HG03103 (cell line): ENCODE results near the gene SNN.

Experiments used
- ATAC-seq: cut with Tn5 transposase; IDR thresholded peaks from one replicate; pipeline ENCODE4 v1.9.1; 2021; ENCODE audit warnings: low read depth; ENCODE audit not compliant: unreplicated experiment

The SNN gene

DNA sequence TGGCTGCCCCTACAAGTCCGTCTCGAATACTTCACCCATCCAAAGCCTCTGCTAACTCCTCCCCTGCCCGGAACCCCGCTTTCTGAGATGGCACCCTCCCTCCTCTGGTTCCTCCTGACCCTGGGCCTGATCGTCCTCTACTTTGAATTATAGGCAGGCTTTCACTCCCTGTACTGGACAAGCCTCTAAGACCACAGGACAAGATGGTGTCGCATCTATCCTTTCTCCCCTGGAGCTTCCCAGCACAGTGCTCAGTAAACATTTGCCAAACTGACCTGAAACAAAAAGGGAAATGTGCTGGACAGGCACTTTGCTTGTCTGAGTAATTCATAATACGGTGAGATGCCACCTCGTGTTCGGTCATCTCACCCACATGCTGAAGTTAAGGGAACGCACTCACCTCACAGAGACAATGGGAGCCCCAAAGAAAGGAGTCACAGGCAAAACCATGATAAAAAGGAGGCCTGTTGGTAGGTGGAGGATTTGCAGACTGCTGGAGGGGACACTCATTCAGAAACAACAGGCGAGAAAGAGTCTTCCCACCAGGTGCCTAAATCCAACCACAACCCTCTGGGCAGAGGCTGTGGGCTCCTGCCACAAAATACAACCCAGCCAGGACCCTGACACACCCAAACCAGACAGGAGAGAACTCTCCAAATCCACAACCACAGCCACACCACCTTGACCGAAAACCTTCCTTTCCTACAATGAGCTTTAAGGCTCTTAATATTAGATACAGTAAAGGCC is 28.2 kb downstream of the SNN start:
- no peak for ATAC-seq

DNA sequence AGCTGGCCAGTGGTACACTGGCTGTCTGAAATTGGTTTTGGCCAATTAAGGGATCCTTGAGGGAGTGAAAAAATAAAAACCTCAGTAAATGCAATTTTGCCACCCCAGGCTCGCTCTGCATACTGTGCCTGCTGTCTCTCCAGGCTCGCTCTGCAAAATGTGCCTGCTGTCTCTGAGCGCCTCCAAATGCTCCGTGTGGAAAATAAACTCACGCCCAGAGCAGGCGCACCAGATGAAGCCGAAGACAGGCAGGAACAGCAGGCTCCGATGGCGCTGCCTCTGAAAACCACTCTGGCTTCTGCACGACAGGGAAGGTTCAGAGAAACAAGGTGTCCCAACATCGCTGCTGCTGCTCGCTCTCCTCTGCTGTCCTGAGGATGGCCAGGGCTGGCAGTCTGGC is 29.1 kb downstream of the SNN start:
- no peak for ATAC-seq

DNA sequence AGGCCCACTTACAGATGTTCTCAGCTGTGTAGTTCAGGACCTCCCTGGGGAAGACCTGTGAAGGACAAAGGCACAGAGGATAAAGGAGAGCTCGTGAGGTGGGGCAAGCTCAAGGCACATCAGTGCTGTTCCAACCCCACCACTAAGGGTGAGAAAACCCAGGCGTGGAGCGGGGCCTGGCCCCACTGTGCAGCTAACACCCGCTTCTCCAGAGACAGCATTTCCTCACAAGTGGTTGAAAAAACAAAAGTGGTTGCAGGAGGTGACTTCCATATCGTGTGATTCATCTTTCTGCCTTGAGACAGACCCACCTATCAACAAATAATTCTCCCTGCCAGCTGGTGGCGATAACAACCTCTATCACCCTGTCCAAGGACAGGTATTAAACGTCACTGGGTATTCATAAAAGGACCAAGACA is 30.0 kb downstream of the SNN start:
- ATAC-seq = no peak

DNA sequence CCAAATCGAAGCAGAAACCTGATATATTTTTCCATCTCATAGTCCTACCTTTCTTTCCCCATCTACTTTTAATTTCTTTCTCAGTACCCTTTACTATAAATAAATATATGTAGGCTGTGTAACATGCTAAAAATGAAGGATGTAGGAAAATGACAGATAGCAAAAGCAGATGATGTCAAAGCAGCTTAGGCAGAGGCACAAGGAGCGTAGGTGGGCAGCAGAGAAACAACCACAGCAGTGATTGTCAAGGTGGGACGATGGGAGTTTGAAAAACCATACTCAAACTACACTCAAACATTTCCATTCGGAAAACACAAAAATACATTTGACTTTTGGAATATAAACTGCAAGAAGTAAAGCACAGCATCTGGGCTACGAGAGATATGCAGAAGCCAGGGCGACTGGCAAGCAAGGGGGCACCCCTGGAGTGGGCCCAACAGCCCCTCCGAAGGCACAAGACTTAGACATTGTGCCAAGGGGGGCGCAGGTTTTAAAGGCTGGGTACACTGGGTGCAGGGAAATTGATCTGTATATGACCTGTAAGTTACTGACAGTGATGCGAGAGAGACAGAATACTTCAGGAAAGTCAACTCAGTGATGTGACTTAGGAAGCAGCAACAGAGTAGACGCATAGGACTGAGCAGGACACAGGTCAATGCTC is 31.1 kb downstream of the SNN start:
- no peak for ATAC-seq

DNA sequence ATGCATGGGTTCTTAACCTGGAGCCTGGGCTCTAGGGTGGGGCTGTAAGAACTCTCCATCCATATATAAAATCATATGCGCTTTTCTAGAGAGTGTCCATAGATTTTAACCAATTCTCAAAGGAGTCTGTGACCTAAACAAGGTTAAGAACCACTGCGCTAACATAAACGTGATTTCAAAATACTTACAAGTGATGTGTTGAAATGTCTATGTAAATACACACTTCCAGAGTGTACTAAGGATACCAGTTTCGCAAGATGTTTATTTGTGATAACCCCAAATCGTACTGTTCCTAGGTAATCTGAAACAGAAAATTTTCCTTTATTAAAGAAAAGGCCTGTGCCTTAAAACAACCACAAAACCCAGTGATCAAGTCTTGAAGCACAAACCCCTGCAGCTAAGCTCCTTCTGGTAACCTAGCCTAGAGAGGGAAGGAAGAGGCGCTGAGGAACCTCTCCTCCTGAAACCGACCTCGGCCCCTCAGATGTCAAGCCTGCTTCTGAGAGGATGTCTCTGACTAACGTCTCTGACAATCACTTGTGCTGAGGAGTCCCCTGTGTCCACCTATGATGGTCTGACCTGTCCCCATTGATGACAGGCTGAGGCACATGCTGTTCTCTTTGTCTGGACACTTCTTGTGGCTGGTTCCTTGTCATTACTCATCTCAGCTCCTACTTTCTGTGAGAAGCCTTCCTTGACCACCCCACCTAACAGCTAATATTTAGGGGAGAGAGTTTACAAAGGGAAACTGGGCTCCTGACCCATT is 32.2 kb downstream of the SNN start:
- ATAC-seq = no peak

DNA sequence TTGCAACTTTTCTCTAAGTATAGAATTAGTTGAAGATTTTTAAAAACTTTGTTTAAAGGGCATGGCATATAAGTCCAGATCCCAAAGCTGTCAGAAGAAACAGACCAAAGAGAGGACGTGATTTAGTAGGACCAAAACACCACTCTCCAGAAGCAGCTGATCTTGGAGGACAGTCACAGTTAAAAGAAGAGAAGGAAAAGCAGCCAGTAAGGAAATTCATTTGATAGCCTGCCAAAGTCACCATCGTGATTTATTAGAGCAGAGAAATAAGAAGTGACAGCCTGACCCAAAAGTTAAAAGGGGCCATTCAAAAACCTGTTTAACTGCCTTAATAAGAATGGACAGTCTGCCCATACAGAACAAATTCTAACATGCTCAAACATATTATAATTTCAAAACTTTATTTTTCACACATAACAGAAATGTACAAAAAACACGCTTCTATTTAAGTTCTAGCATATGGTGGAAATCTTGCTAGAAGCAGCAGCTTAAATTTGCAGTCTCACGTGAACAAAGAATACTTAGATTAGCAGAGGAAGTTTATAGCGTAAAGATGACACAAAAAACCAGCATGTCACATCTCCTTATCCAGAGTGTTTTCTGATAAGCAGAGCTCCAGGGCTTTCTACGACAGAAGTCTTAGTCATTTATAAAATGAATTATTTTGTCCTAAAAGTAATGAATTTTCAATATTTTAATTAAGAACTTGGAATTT is 37.2 kb downstream of the SNN start:
- no peak for ATAC-seq

DNA sequence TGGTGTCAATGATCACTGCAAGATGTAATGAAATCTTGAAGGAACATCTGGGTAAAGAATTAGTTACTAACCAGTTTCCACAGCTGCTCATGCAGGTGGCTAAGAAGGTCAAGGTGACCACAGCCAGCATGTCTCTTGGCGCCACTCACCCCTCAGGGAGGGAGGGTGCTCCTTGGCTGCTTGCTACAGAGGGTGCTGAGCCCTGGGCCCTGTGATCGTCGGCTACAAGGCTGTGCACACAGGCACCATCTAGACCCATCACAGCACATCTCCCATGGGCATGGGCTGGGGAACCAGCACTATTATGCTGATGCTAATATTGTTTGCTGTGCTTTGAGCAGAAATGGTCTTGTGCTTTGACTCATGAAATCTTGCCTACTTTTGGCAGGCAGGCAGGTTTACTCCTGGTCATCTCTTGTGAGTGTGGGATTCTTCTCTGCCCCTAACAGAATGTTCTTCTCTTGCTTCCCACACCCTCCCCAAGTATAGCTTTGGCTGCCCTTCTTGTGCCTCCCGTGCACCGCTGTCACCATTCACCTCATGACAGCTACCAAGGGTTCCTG is 38.0 kb downstream of the SNN start:
- ATAC-seq = no peak

DNA sequence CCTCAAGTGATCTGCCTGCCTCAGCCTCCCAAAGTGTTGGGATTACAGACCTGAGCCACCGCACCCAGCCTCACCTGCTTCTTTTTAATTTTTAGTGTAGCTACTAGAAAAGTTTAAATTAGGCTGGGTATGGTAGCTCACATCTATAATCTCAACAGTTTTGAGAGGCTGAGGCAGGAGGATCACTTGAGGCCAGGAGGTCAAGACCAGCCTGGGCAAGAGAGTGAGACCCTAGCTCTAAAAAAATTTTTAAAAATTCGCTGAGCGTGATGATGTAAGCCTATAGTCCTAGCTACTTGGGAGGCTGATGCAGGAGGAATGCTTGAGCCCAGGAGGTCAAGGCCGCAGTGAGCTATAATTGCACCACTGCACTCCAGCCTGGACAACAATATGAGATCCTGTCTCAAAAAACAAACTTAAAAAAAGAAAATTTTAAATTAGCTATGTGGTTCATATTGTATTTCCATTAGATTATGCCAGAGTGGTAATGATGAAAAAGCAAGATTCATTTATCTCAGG is 39.5 kb downstream of the SNN start:
- no peak for ATAC-seq

DNA sequence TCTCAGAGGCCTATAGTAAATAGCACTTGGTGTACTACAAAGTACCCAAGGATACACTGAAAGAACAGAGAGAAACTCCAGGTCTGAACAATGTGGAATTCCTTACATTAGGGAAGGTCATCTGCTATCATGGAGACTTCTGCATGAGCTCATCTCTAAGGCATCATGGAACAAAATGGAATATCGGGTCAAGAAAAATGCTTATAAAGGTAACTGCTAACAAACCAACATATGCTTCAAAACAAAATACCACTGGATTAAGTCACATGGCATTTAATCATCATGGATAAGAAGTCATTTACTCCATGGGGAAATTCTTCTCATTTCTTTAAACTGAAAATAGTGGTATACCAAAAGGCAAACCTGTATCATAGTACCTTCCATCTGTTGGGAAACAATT is 40.2 kb downstream of the SNN start:
- no peak for ATAC-seq

DNA sequence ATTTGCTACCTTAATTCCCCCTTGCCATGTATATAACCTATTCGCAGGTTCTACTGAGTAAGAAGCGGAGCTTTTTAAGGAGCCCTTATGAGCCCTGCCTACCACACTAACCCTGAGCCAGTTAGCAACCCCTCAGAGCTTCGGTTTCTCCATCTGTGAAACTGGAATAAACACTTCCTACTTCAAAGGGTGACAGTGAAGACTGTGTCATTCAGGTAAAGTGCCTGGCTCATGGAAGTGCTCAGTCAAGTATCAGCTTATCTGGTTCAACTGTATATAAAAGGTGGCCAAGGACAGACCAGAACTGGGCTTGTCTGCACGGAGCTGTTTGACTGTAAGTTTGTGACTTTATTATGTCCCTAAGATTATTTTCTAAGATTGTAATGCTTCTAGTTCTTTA is 43.4 kb downstream of the SNN start:
- no peak for ATAC-seq

DNA sequence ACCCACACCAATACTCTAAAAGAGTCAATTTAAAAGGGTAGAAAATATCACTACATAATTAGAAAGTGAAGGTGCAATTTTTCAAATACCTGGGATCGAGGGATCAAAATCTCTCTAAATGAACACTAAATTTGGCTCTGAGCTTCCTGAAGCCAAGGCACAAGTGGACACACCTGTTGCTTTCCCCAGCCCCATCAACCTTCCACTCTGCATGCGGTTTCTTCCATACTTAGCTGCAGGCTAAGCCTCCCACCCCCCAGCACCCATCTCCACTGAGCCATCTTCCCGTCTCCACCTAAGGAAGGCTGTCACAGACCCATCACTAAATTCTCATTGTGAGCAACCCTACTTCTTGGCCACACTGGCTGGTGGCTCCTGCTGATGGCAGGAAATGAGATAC is 43.9 kb downstream of the SNN start:
- ATAC-seq = no peak

DNA sequence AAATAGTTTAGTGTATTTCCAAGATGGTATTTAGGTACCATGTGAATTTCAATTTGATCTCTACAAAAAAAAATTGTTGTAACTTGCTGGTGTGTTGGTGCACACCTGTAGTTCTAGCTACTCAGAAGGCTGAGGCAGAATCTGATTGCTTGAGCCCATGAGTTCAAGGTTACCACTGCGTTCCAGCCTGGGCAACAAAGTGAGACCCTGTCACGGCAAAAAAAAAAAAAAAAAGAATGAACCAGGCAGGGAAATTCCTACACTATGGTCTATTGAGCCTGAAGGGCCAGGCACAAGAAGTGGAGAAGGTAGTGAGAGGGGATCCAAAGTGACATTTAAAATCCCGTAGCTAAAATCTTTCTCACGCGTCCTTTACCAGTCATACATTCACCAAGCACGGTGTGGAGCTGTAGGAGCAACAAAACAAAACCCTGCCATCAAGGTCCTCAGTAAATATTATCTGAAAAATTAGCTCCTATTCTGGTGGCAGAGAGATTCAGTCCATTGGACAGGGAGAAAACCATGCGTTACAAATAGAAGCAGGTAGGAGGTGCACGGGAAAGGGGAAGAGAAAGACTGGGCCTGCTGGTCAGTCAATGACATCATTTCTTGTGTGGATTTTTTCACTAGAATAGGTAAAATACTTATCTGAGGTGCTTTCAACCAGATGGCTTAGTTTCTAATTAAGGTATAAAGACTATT is 47.1 kb downstream of the SNN start:
- no peak for ATAC-seq

DNA sequence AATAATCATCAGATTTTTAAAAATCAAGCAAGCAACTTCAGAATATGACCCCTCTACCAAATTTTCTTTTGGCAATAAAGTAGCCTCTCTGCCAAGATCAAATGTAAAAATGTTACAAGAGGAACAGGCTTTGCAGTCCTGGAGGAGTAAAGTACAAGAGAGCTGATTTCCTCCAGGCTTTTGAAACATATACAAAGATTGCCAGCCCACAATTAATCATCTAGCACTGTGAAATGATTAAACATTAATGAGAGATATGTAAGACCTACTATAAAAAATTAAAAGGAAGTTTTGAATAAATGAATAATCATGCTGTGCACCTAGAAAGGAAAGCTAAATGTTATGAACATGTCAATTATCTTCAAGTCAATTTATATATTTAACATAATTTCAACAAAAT is 48.1 kb downstream of the SNN start:
- no peak for ATAC-seq

DNA sequence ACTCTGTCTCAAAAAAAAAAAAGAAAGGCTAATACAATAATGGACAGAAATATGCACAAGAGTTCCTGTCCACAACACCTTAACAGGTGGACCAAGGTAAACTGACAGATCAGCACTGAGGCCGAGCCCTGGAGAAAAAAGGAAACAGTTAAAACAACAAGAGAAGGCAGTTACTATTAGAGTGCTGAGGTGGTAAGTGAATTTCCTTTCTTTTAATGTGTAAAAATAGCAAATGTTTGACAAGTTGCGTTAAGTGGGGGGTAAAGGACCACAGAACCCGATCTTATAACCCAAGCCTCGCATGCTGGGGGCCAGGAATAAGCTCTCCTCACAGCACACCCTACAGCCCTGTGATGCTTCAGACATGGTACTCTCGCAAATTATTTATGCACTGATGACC is 49.6 kb downstream of the SNN start:
- no peak for ATAC-seq

DNA sequence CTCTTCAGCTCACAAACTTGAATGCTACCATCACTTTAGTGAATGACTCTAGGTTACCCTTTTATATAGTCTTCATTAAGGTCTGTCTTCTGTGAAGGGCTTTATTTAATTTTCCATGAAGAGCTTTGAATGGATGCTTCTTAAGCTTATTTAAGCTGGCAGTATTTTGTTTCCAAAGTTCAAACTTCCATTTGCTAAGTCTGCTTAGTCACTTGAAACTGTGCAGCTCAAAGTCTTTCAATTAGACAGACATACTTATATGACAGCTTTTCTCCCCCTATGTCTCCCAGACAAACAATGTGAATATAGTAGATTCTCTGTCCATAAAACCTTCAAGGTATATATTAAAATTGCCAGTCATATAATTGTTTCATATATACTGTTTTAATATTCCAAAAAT is 50.9 kb downstream of the SNN start:
- no peak for ATAC-seq

DNA sequence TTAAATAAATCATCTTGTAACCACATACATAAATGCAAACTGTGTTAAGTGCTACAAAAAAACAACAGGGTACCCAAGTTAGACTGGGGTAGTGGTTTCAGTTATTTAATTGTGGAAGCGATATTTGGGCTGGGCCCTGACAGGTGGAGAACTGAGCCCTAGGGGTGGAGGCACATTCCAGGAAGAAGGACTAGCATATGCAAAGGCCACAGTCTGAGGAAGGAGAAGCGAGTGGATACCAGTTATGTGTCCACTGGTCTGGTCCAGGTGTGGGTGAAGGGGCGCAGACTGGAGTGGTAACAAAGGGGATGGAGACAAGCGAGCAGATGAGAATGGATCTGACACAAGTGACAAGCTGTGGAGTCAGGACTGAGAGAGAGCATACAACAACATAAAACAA is 51.5 kb downstream of the SNN start:
- ATAC-seq = no peak

DNA sequence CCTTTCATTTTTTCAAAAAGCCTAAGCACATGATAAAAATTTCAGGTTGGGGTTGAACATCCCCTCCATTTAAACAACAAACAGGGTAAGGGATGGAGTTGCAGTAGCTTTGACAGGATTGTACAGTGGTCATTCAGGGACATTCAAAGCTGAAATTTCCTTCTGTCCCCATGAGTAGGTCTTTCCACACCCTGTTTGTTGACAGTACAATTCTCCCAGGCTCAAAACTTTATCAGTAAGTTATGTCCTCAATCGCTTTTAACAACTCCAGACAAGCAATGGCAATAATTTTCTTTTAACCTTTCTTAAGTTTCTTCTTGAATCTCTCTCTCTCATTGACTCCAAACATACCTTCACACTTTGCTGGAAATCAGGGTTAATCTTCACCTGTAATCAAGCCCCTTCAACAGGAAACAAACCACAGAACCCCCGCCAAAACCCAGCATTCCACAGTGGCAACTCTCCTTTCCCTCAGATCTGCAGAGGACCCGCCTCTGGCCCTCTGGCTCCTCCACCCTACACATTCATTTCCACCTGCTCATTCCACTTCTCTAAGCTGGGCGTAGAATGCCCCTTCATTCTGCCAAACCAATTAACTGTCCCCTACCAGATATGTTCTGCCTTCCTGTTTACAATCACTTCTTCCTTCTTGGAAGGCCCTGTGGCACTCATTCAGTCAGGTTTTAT is 53.7 kb downstream of the SNN start:
- no peak for ATAC-seq

DNA sequence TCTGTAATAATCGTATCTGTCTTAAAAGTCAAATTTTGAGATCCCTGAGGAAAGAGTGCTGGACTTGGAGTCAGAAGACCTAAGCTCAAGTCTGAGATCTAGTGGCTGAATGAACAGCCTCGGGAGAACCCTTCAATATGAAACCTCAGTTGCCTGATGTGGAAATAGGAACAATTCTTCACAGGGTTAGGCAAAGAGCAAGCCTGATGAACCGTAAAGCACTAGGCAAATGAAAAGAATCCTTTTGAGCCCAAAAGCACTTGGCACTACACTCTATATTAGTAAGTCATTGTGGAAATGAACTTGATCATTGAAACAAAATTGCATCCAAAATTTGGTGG is 54.2 kb downstream of the SNN start:
- no peak for ATAC-seq

DNA sequence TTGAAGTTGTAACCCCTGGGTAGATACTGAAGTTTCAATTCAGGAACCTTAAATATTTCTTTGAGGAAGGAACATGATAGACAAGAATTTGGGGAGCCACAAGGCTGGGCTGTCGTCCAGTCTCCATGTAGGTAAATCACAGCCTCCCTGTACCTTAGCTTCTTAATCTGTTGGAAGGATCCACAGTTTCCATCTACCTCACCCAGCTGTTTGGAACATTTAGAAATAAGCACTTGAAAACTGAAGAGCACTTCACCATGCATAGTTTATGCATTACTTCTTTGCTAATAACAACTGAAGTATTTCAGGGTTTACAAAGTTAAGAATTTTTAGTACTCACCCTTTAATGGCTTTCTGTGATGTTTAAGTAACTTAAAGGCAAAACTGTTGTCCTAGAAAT is 57.2 kb downstream of the SNN start:
- ATAC-seq = no peak

DNA sequence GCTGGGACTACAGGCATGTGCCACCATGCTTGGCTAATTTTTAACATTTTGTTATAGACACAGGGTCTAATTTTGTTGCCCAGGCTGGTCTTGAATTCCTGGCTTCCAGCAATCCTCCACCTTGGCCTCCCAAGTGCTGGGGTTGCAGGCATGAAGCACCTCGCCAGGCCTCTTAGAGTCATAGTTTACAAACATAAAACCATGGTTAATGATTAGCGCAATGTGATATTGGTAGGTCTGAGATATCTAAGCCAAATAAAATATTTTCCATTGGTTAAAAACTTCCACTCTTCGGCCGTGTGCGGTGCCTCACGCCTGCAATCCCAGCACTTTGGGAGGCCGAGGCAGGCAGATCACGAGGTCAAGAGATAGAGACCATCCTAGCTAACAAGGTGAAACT is 57.8 kb downstream of the SNN start:
- no peak for ATAC-seq
